Type B pancreatic cell (in vitro differentiated cells): ENCODE data around the gene RAPGEF5. TPM values are rescaled to one million over a fixed set of nuclear protein-coding genes. Genes with fewer than 3 reads are reported as not detected.

Experiments used
- DNase-seq: peaks from one replicate; pipeline ENCODE4 v3.0.0; 2021; ENCODE audit warnings: mixed read lengths; ENCODE audit not compliant: unreplicated experiment; ENCODE audit errors: extremely low spot score
- H3K27ac Mint-ChIP-seq: 2 replicates; pipeline ENCODE4 v1.8.0; 2021; ENCODE audit warnings: mild to moderate bottlenecking, mixed read lengths
- H3K27me3 Mint-ChIP-seq: 2 replicates; pipeline ENCODE4 v1.8.0; 2021; ENCODE audit warnings: mixed read lengths
- H3K36me3 Mint-ChIP-seq: 2 replicates; pipeline ENCODE4 v1.8.0; 2021; ENCODE audit warnings: mixed read lengths
- H3K4me1 Mint-ChIP-seq: one replicate; pipeline ENCODE4 v1.8.0; 2021; ENCODE audit warnings: mixed read lengths; ENCODE audit not compliant: unreplicated experiment
- H3K4me3 Mint-ChIP-seq: 2 replicates; pipeline ENCODE4 v1.8.0; 2021; ENCODE audit warnings: mild to moderate bottlenecking, mixed read lengths
- H3K9me3 Mint-ChIP-seq: 2 replicates; pipeline ENCODE4 v1.8.0; 2021; ENCODE audit warnings: mixed read lengths
- CTCF ChIP-seq: fragments of 200-600 bp; sonication (generic); conservative IDR thresholded peaks from 2 replicates; pipeline ENCODE4 v1.5.0; 2021; ENCODE audit warnings: antibody characterized with exemption, mild to moderate bottlenecking
- total RNA-seq: library from RNA; stranded (reverse); gene quantifications from 2 replicates; pipeline ENCODE4 v1.2.1, GENCODE V29; 2021; ENCODE audit warnings: low replicate concordance

The RAPGEF5 gene
- total RNA-seq, 1 donor from 2014 or later = 13.3 TPM

- no peak for DNase-seq
- Mint-ChIP-seq H3K36me3 (no peaks in the 10 kb centered on the region), H3K27ac (no peak overlapping the region), H3K27me3 (peaks cover 36% of the 10 kb centered on the region), H3K4me1 (peaks cover 4% of the 10 kb centered on the region), H3K4me3 (peak overlapping the region; percentile 10), H3K9me3 (peaks cover 10% of the 10 kb centered on the region)
- no peak for TF ChIP-seq CTCF
Observed at GRCh38 chr7:22354462-22354861, 2.5 kb downstream of the RAPGEF5 start.

DNA sequence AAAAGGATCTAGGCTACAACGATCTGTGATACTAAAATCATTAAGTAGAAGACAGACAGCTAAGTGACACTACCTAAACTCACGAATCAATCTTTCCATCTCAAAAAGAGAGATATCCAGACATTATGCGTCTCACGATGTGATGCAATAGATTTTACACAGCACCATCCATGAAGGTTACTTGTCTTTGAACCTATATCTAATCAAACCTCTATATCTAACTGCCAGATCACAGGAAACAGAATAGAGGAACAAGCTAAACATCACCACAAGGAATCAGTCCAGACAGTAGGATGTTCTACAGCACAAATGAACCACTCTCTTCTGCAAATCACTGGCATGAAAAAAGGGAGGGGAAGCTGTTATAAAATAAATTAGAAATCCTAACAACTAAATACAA, 4.1 kb downstream of the RAPGEF5 start:
- no peak for DNase-seq
- peaks cover 30% of the 10 kb centered on the region for H3K27me3 Mint-ChIP-seq
- H3K27ac Mint-ChIP-seq = no peak overlapping the region
- H3K4me1 Mint-ChIP-seq = peaks cover 9% of the 10 kb centered on the region
- H3K4me3 Mint-ChIP-seq = no peak overlapping the region
- TF ChIP-seq CTCF = no peak
- peaks cover 10% of the 10 kb centered on the region for H3K9me3 Mint-ChIP-seq
- H3K36me3 Mint-ChIP-seq = no peaks in the 10 kb centered on the region

DNA sequence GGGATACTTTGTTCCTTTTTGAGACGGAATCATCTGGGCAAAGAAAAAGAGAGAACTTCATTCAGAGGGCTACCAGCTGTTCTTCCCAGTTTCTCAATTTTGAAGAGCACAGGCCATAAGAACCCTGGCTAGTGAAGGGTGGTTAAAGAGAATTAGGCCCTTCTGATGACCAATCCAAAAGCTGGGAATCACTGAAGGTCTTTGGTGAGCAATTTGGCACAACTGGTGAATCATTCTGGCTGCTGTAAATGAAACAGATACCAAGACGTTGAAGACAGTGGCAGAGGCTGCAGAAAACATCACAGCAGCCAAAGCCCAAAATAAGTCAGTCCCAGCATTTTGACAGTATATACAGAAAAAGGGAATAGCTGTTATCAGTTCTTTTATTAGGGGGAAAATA, 5.1 kb downstream of the RAPGEF5 start:
- Mint-ChIP-seq H3K27me3 (peaks cover 22% of the 10 kb centered on the region), H3K4me3 (no peak overlapping the region), H3K27ac (no peak overlapping the region), H3K4me1 (peaks cover 4% of the 10 kb centered on the region), H3K36me3 (no peaks in the 10 kb centered on the region), H3K9me3 (peaks cover 10% of the 10 kb centered on the region)
- DNase-seq = no peak
- TF ChIP-seq CTCF = no peak

- Mint-ChIP-seq H3K9me3 (peaks cover 10% of the 10 kb centered on the region), H3K27ac (peak overlapping the region; percentile 22), H3K4me3 (peak overlapping the region; percentile 11), H3K27me3 (peaks cover 22% of the 10 kb centered on the region), H3K36me3 (no peaks in the 10 kb centered on the region), H3K4me1 (peaks cover 4% of the 10 kb centered on the region)
- no peak for TF ChIP-seq CTCF
- DNase-seq = no peak
Observed at GRCh38 chr7:22351329-22351692, 5.6 kb downstream of the RAPGEF5 start.

- no peak for DNase-seq
- Mint-ChIP-seq H3K4me1 (peaks cover 4% of the 10 kb centered on the region), H3K27ac (peak overlapping the region; percentile 22), H3K9me3 (peaks cover 10% of the 10 kb centered on the region), H3K4me3 (no peak overlapping the region), H3K27me3 (peaks cover 17% of the 10 kb centered on the region), H3K36me3 (no peaks in the 10 kb centered on the region)
- no peak for TF ChIP-seq CTCF
Observed at GRCh38 chr7:22350466-22351328, 6.3 kb downstream of the RAPGEF5 start.
